Heart left ventricle (tissue), 16 donors: ENCODE measurements around the gene KIRREL3. TPM values are rescaled to one million over a fixed set of nuclear protein-coding genes. Genes with fewer than 3 reads are reported as not detected.
A peak's percentile ranks its signal among the peaks of the same experiment; 100 is the strongest.

Experiments used
- ATAC-seq, 4 donors: fragments of 200-7000 bp; cut with Tn5 transposase; one replicate each; pipeline ENCODE4 v1.9.1; 2020 to 2022; ENCODE audit warnings: moderate library complexity in 4 of 4, mild to moderate bottlenecking in 3 of 4, moderate number of reproducible peaks in 1 of 4
- DNase-seq, 5 donors: peaks; one replicate each; pipeline ENCODE4 v3.0.0-alpha.2; 2020
- H3K27ac ChIP-seq, 12 donors: fragments of 200-600 bp; sonication (generic) in 4 of 12; one replicate each; pipeline versions ENCODE4 v1.5.0 to v1.8.0; 2016 to 2022; ENCODE audit warnings: mild to moderate bottlenecking in 2 of 12
- H3K27me3 ChIP-seq, 9 donors: fragments of 200-600 bp; sonication (generic) in 2 of 9; one replicate each; pipeline versions ENCODE4 v1.5.1 to v1.8.0; 2016 to 2022; ENCODE audit warnings: mild to moderate bottlenecking in 3 of 9
- H3K36me3 ChIP-seq, 9 donors: fragments of 200-600 bp; sonication (generic) in 2 of 9; one replicate each; pipeline versions ENCODE4 v1.5.0 to v1.8.0; 2018 to 2022; ENCODE audit warnings: mild to moderate bottlenecking in 2 of 9
- H3K4me1 ChIP-seq, 12 donors: fragments of 200-600 bp; sonication (generic) in 4 of 12; one replicate each; pipeline versions ENCODE4 v1.5.0 to v1.8.0; 2016 to 2022; ENCODE audit warnings: mild to moderate bottlenecking in 3 of 12
- H3K4me3 ChIP-seq, 12 donors: fragments of 200-600 bp; sonication (generic) in 4 of 12; one replicate each; pipeline versions ENCODE4 v1.5.0 to v1.8.0; 2017 to 2022; ENCODE audit warnings: mild to moderate bottlenecking in 9 of 12, moderate library complexity in 4 of 12
- H3K9me3 ChIP-seq, 12 donors: fragments of 200-600 bp; sonication (generic) in 4 of 12; one replicate each; pipeline versions ENCODE4 v1.5.0 to v1.8.0; 2016 to 2022; ENCODE audit warnings: mild to moderate bottlenecking in 1 of 12
- CTCF ChIP-seq, 12 donors: fragments of 200-600 bp; sonication (generic) in 4 of 12; IDR thresholded peaks; one replicate each; pipeline versions ENCODE4 v1.5.0 to v1.8.0; 2018 to 2022; ENCODE audit warnings: antibody characterized with exemption in 12 of 12, mild to moderate bottlenecking in 5 of 12
- POLR2A ChIP-seq, 2 donors: fragments of 450-650 bp; IDR thresholded peaks; one replicate each; pipeline ENCODE4 v1.6.1; 2017; ENCODE audit warnings: antibody characterized with exemption in 2 of 2, mild to moderate bottlenecking in 2 of 2, moderate library complexity in 2 of 2
- WGBS, 4 donors: extraction: QIAGEN DNeasy Blood & Tissue Kit in 2 of 4; methylation state at CpG; one replicate each; pipeline versions ENCODE4 v1.1.5 to v1.1.7; 2013 to 2018; 5-methylcytosine and 5-hydroxymethylcytosine counted together
- intact Hi-C, 10 donors: fragments of 100-400 bp; cut with DNase I; formaldehyde crosslinking; loops; one replicate each; pipeline versions ENCODE4 v1.11.1 to v1.14.2; 2022
- polyA plus RNA-seq, 2 donors: library from polyadenylated mRNA; stranded (reverse); fragments of 200-250 nt; gene quantifications; one replicate each; pipeline ENCODE4 v1.2.3, GENCODE V29; 2013
- total RNA-seq, 9 donors: library from RNA; depleted of rRNA in 2 of 9; stranded (reverse); fragments of >200 nt in 2 of 9; fragmentation: NEBNext Ultra II Directional in 3 of 9; extraction: Animal tissue kit (Norgen Biotek cat#: 25700) in 3 of 9; gene quantifications; one replicate each; pipeline versions ENCODE4 v1.1.0 to v1.2.4, GENCODE V29; 2016 to 2023
- donor health status: ischemic (EF 13 %, LVEDD 7.1; RV severe dilation, severe dysfunction).
- donor health status: healthy with polysubstance abuse.
- donor health status: DM: no; HTN: yes; CAD: no.
- donor health status: DM: no; HTN: no; CAD: no.
- donor health status: ischemic (EF 25% LVEDD 6.9; RV normal size, moderate dysfunction).
- donor health status: ischemic (EF 25% LVEDD 5.7; RV mildly dilated, moderate dysfunction).
- donor health status: healthy.
- donor health status: DM: yes; HTN: yes; CAD: no.
- donor health status: ischemic (EF 35%, LVEDD 5.7; RV mildly dilated, moderate dysfunction).
- donor health status: nonischemic (EF 11% LVEDD 7.7; RV severe dilation, severe dysfunction).
- donor health status: DM: yes; HTN: yes; CAD: no.
- donor health status: PGD.
- donor health status: ischemic (EF 29% LVEDD 5.4; RV normal size, mild dysfunction).
- donor health status: nonischemic (EF 23%, LVEDD 6.1; RV moderate dilation, normal function).

Gene KIRREL3
- total and polyA plus RNA-seq, 11 donors = 0.08 to 1.3 (median 0.27) TPM

GRCh38 chr11:126879516-126879915 is 121.1 kb downstream of the KIRREL3 start:
- TF ChIP-seq CTCF (IDR thresholded peaks at IDR 0.05) (no peak), POLR2A (IDR thresholded peaks at IDR 0.05) (no peak)

GRCh38 chr11:126878913-126879482 is 121.6 kb downstream of the KIRREL3 start:
- intact Hi-C loops = no loop called here
- 63 to 69% (median 68%) methylated on average over 7 of the region's 7 CpGs for WGBS, 4 donors

More at GRCh38 chr11:126879516-126879915, 121.1 kb downstream of the KIRREL3 start:
- DNase-seq (no peak), ATAC-seq (no peak)
- Histone ChIP-seq H3K4me3 (no peak overlapping the region), H3K9me3 (no peaks in the 10 kb centered on the region), H3K27me3 (peaks cover 0 to 10% (median 0%) of the 10 kb centered on the region in 9 donors), H3K27ac (no peak overlapping the region), H3K4me1 (no peaks in the 10 kb centered on the region), H3K36me3 (no peaks in the 10 kb centered on the region)
- intact Hi-C loops = no loop called here

GRCh38 chr11:126874831-126875230 is 125.7 kb downstream of the KIRREL3 start:
- TF ChIP-seq CTCF (IDR thresholded peaks at IDR 0.05) = peak in 1 of 12 donors; percentile 11
- no peak for TF ChIP-seq POLR2A (IDR thresholded peaks at IDR 0.05)
- intact Hi-C loops = no loop called here
- no peak overlapping the region for H3K27ac ChIP-seq
- H3K9me3 ChIP-seq = no peaks in the 10 kb centered on the region
- no peaks in the 10 kb centered on the region for H3K36me3 ChIP-seq
- no peaks in the 10 kb centered on the region for H3K4me1 ChIP-seq
- H3K4me3 ChIP-seq = no peak overlapping the region
- 43 to 51% (median 48%) methylated on average over 5 of the region's 5 CpGs for WGBS, 4 donors
- DNase-seq = no peak
- peaks cover 0 to 10% (median 0%) of the 10 kb centered on the region in 9 donors for H3K27me3 ChIP-seq
- no peak for ATAC-seq

More at GRCh38 chr11:126878913-126879482, 121.6 kb downstream of the KIRREL3 start:
- no peak overlapping the region for H3K27ac ChIP-seq
- H3K4me1 ChIP-seq = no peaks in the 10 kb centered on the region
- peaks cover 0 to 10% (median 0%) of the 10 kb centered on the region in 9 donors for H3K27me3 ChIP-seq
- no peaks in the 10 kb centered on the region for H3K36me3 ChIP-seq
- no peaks in the 10 kb centered on the region for H3K9me3 ChIP-seq
- DNase-seq (no peak), ATAC-seq (no peak)
- H3K4me3 ChIP-seq = no peak overlapping the region
- TF ChIP-seq CTCF (IDR thresholded peaks at IDR 0.05) (no peak), POLR2A (IDR thresholded peaks at IDR 0.05) (no peak)

GRCh38 chr11:126874276-126874675 is 126.3 kb downstream of the KIRREL3 start:
- Histone ChIP-seq H3K9me3 (no peaks in the 10 kb centered on the region), H3K27me3 (peaks cover 0 to 12% (median 0%) of the 10 kb centered on the region in 9 donors), H3K27ac (no peak overlapping the region), H3K36me3 (no peaks in the 10 kb centered on the region), H3K4me3 (no peak overlapping the region), H3K4me1 (no peaks in the 10 kb centered on the region)
- WGBS, 4 donors = 78 to 90% (median 87%) methylated on average over 3 of the region's 3 CpGs
- ATAC-seq = no peak
- intact Hi-C loops = no loop called here
- no peak for TF ChIP-seq CTCF (IDR thresholded peaks at IDR 0.05)
- TF ChIP-seq POLR2A (IDR thresholded peaks at IDR 0.05) = no peak
- DNase-seq = no peak
